ENCODE measurements around the gene TMIGD1. TPM values are rescaled to one million over a fixed set of nuclear protein-coding genes. Genes with fewer than 3 reads are reported as not detected.

TMIGD1 gene
- total and polyA plus RNA-seq, 2 of the 13 experiments (the other 11 are each of a cell fraction or from before 2014, with no cell fraction given), result not detected

DNA sequence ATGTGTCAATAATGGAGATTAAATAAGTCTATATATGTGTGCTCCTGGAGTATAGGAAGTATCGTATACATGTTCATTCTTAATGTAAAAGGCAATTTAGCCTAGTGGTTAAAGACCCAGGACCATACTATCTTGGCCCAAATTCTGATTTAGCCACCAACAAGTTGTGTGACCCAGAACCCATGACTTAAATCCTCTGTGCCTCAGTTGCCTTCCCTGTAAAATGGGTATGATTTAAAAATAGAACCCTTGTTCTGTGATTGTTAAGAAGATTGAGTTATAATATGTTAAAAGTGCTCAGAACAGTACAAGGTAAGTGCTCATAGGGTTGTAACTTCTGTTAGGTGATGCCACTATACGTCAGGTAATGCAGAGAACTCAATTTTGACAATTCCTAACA lies 23.3 kb downstream of the TMIGD1 start:
- intact Hi-C loops (cut with micrococcal nuclease; ENCODE audit: unreplicated experiment), result no loop called here
- TF ChIP-seq ZNF629 (CRISPR knock-in tag; conservative IDR thresholded peaks at IDR 0.05) (peak; percentile 54), ZFP82 (CRISPR knock-in tag; IDR thresholded peaks at IDR 0.05; ENCODE audit: borderline replicate concordance) (no peak)
- TF ChIP-seq, protein P1, sequence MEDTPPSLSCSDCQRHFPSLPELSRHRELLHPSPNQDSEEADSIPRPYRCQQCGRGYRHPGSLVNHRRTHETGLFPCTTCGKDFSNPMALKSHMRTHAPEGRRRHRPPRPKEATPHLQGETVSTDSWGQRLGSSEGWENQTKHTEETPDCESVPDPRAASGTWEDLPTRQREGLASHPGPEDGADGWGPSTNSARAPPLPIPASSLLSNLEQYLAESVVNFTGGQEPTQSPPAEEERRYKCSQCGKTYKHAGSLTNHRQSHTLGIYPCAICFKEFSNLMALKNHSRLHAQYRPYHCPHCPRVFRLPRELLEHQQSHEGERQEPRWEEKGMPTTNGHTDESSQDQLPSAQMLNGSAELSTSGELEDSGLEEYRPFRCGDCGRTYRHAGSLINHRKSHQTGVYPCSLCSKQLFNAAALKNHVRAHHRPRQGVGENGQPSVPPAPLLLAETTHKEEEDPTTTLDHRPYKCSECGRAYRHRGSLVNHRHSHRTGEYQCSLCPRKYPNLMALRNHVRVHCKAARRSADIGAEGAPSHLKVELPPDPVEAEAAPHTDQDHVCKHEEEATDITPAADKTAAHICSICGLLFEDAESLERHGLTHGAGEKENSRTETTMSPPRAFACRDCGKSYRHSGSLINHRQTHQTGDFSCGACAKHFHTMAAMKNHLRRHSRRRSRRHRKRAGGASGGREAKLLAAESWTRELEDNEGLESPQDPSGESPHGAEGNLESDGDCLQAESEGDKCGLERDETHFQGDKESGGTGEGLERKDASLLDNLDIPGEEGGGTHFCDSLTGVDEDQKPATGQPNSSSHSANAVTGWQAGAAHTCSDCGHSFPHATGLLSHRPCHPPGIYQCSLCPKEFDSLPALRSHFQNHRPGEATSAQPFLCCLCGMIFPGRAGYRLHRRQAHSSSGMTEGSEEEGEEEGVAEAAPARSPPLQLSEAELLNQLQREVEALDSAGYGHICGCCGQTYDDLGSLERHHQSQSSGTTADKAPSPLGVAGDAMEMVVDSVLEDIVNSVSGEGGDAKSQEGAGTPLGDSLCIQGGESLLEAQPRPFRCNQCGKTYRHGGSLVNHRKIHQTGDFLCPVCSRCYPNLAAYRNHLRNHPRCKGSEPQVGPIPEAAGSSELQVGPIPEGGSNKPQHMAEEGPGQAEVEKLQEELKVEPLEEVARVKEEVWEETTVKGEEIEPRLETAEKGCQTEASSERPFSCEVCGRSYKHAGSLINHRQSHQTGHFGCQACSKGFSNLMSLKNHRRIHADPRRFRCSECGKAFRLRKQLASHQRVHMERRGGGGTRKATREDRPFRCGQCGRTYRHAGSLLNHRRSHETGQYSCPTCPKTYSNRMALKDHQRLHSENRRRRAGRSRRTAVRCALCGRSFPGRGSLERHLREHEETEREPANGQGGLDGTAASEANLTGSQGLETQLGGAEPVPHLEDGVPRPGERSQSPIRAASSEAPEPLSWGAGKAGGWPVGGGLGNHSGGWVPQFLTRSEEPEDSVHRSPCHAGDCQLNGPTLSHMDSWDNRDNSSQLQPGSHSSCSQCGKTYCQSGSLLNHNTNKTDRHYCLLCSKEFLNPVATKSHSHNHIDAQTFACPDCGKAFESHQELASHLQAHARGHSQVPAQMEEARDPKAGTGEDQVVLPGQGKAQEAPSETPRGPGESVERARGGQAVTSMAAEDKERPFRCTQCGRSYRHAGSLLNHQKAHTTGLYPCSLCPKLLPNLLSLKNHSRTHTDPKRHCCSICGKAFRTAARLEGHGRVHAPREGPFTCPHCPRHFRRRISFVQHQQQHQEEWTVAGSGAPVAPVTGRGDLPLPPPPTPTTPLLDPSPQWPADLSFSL (CRISPR knock-in tag; IDR thresholded peaks at IDR 0.05), result no peak
- WGBS (ENCODE audit: low lambda C conversion rate), result 72% methylated on average over 2 of the region's 2 CpGs
- ChIA-PET POLR2A (no interaction called here), CTCF (ENCODE audit: low intra/inter-chr PET ratio, low total read pairs) (no interaction called here)
- ATAC-seq, result no peak
- H3K4me2 ChIP-seq (ENCODE audit: low read depth, low read length), result no peak overlapping the region
- H4K20me1 ChIP-seq (ENCODE audit: insufficient read depth, low read length), result no peaks in the 10 kb centered on the region
- no peaks in the 10 kb centered on the region for H3K9me3 ChIP-seq (ENCODE audit: low read length)
- FAIRE-seq, result no peak
- BruUV-seq (replicated peaks), result no TSS peak
- H3K27me3 ChIP-seq (ENCODE audit: control insufficient read depth in 1 of 2, insufficient read depth in 2 of 2, low read length in 2 of 2), result peaks cover 0 to 6% of the 10 kb centered on the region in 2 experiments; a peak in 1 of 5 replicates
- H3K27ac ChIP-seq (ENCODE audit: extremely low read length, insufficient read depth, low read length), result no peak overlapping the region
- no peak overlapping the region for H3K4me3 ChIP-seq (replicated peaks in 1 of 3; ENCODE audit: insufficient read depth in 1 of 3, low read depth in 2 of 3, low read length in 3 of 3)
- H3K9ac ChIP-seq (ENCODE audit: insufficient read depth, low read depth, low read length), result no peak overlapping the region
- no peaks in the 10 kb centered on the region for H3K36me3 ChIP-seq (replicated peaks in 1 of 2; ENCODE audit: control insufficient read depth in 1 of 2, insufficient read depth in 2 of 2, low read length in 2 of 2)
- H3K4me1 ChIP-seq (ENCODE audit: insufficient read depth, low read length), result peaks cover 10% of the 10 kb centered on the region
- no peak for DNase-seq (ENCODE audit: low spot score)
- in situ Hi-C loops (cut with HindIII; ENCODE audit: extremely low pct_ligation_motif_present, low pct_unique_long_range_greater_than_20kb), result no loop called here
- H3K79me2 ChIP-seq (ENCODE audit: insufficient read depth, low read length), result no peaks in the 10 kb centered on the region
- H2AFZ ChIP-seq (ENCODE audit: low read length), result no peak overlapping the region
